PC-3 (cell line): ENCODE measurements around the gene PEX14. TPM values are rescaled to one million over a fixed set of nuclear protein-coding genes. Genes with fewer than 3 reads are reported as not detected.

Source experiments
- ATAC-seq: fragments of 200-7000 bp; cut with Tn5 transposase; 2 replicates; pipeline ENCODE4 v1.9.1; 2020; ENCODE audit warnings: mild to moderate bottlenecking, moderate library complexity
- BruUV-seq: library from RNA; stranded (reverse); fragments of 400-500 nt; replicated peaks from 2 replicates; lab custom pipeline; 2021; lab: Mats Ljungman, UMichigan
- CTCF ChIA-PET: fragments of 300-600 bp; sonication (Branson Sonifier 250); formaldehyde crosslinking; loops from one replicate; lab custom pipeline; 2022; ENCODE audit warnings: antibody characterized with exemption; lab: Charles Lee
- POLR2A ChIA-PET: fragments of 300-600 bp; sonication (Branson Sonifier 250); formaldehyde crosslinking; loops from one replicate; lab custom pipeline; 2022; ENCODE audit warnings: antibody characterized with exemption; ENCODE audit not compliant: unreplicated experiment; lab: Charles Lee
- DNase-seq: peaks from one replicate; pipeline ENCODE4 v3.0.0-alpha.2; 2015
- H2AFZ ChIP-seq: fragments of 300-600 bp; sonication (generic); 2 replicates; pipeline ENCODE4 v1.6.0; 2016; ENCODE audit warnings: antibody characterized with exemption, low read length
- H3F3A ChIP-seq: fragments of 300-600 bp; sonication (generic); one replicate; pipeline ENCODE4 v1.6.0; 2017; ENCODE audit warnings: antibody characterized with exemption, low read length, control low read depth, mild to moderate bottlenecking; ENCODE audit not compliant: unreplicated experiment
- H3K27ac ChIP-seq: fragments of 300-600 bp; sonication (generic); 2 replicates; pipeline ENCODE4 v1.5.1; 2016; ENCODE audit warnings: mild to moderate bottlenecking, low read length
- H3K27me3 ChIP-seq: fragments of 300-600 bp; sonication (generic); 2 replicates; pipeline ENCODE4 v1.6.1; 2016; ENCODE audit warnings: low read length, mixed read lengths
- H3K36me3 ChIP-seq: fragments of 300-600 bp; sonication (generic); 2 replicates; pipeline ENCODE4 v1.6.1; 2016; ENCODE audit warnings: low read depth, mixed run types, low read length, mixed read lengths
- H3K4me1 ChIP-seq: fragments of 300-600 bp; sonication (generic); 2 replicates; pipeline ENCODE4 v1.5.1; 2016; ENCODE audit warnings: low read length; ENCODE audit not compliant: insufficient read depth
- H3K4me2 ChIP-seq: fragments of 300-600 bp; sonication (generic); 2 replicates; pipeline ENCODE4 v1.6.0; 2016; ENCODE audit warnings: low read length
- H3K4me3 ChIP-seq: fragments of 300-600 bp; sonication (generic); 2 replicates; pipeline ENCODE4 v1.5.1; 2016; ENCODE audit warnings: mild to moderate bottlenecking, low read length, mixed read lengths
- H3K79me2 ChIP-seq: fragments of 300-600 bp; sonication (generic); 2 replicates; pipeline ENCODE4 v1.6.1; 2017; ENCODE audit warnings: low read length, mixed read lengths
- H3K9ac ChIP-seq: fragments of 300-600 bp; sonication (generic); 2 replicates; pipeline ENCODE4 v1.6.0; 2016; ENCODE audit warnings: mild to moderate bottlenecking, low read length
- H3K9me2 ChIP-seq: fragments of 300-600 bp; sonication (generic); replicated peaks from 2 replicates; pipeline ENCODE4 v1.6.1; 2016; ENCODE audit warnings: mixed run types, low read length, mixed read lengths
- H3K9me3 ChIP-seq: fragments of 300-600 bp; sonication (generic); 2 replicates; pipeline ENCODE4 v1.6.1; 2016; ENCODE audit warnings: low read length, mixed read lengths
- H4K20me1 ChIP-seq: fragments of 300-600 bp; sonication (generic); 2 replicates; pipeline ENCODE4 v1.6.1; 2016; ENCODE audit warnings: low read length, mixed read lengths
- CTCF ChIP-seq: fragments of 300-600 bp; sonication (generic); conservative IDR thresholded peaks from 2 replicates; pipeline ENCODE4 v1.5.1; 2017; ENCODE audit warnings: antibody characterized with exemption, low read depth, mild to moderate bottlenecking, low read length
- EZH2 ChIP-seq: fragments of 300-600 bp; sonication (generic); IDR thresholded peaks from one replicate; pipeline ENCODE4 v1.6.1; 2017; ENCODE audit warnings: antibody characterized with exemption, mild to moderate bottlenecking, low read length; ENCODE audit not compliant: unreplicated experiment
- EZH2phosphoT487 ChIP-seq: fragments of 300-600 bp; sonication (generic); IDR thresholded peaks from 2 replicates; pipeline ENCODE4 v1.6.1; 2018; ENCODE audit warnings: mild to moderate bottlenecking, antibody characterized with exemption, low read length, borderline replicate concordance
- intact Hi-C: fragments of 100-400 bp; cut with micrococcal nuclease; formaldehyde crosslinking; loops from 2 replicates; pipeline ENCODE4 v1.9.0; 2023
- total RNA-seq: library from RNA; depleted of rRNA; stranded (reverse); fragments of >200 nt; gene quantifications from 2 replicates; pipeline ENCODE4 v1.2.3, GENCODE V29; 2014

The PEX14 gene
- total RNA-seq, 1 experiment from 2014 or later: 24.9 TPM

GRCh38 chr1:10564063-10564462 lies 89.3 kb downstream of the PEX14 start:
- Histone ChIP-seq H3F3A (no peaks in the 10 kb centered on the region), H3K9ac (no peak overlapping the region), H3K4me2 (no peak overlapping the region), H3K27me3 (no peaks in the 10 kb centered on the region), H3K36me3 (no peaks in the 10 kb centered on the region), H3K79me2 (0 out of 2 replicates have a peak, but pooled peaks cover 3% of the 10 kb centered on the region), H4K20me1 (no peaks in the 10 kb centered on the region), H3K4me3 (no peak overlapping the region), H3K27ac (no peak overlapping the region), H3K9me2 (no peaks in the 10 kb centered on the region), H3K4me1 (no peaks in the 10 kb centered on the region), H2AFZ (no peak overlapping the region), H3K9me3 (no peaks in the 10 kb centered on the region)
- no peak for TF ChIP-seq CTCF
- no peak for TF ChIP-seq EZH2
- TF ChIP-seq EZH2phosphoT487: no peak
- BruUV-seq: no TSS peak
- intact Hi-C loops: no loop called here
- ChIA-PET CTCF (no interaction called here), POLR2A (no interaction called here)
- DNase-seq (no peak), ATAC-seq (no peak)

GRCh38 chr1:10569531-10569930 lies 94.8 kb downstream of the PEX14 start:
- H2AFZ ChIP-seq: no peak overlapping the region
- no peak for TF ChIP-seq EZH2
- no peak for TF ChIP-seq CTCF
- TF ChIP-seq EZH2phosphoT487: no peak
- no peak overlapping the region for H3K9ac ChIP-seq
- no peaks in the 10 kb centered on the region for H4K20me1 ChIP-seq
- H3K4me3 ChIP-seq: no peak overlapping the region
- no peaks in the 10 kb centered on the region for H3K27me3 ChIP-seq
- ChIA-PET POLR2A (no interaction called here), CTCF (no interaction called here)
- H3F3A ChIP-seq: no peaks in the 10 kb centered on the region
- BruUV-seq: no TSS peak
- H3K4me2 ChIP-seq: no peak overlapping the region
- ATAC-seq (no peak), DNase-seq (no peak)
- no peaks in the 10 kb centered on the region for H3K9me2 ChIP-seq
- no peaks in the 10 kb centered on the region for H3K36me3 ChIP-seq
- no peak overlapping the region for H3K27ac ChIP-seq
- intact Hi-C loops: no loop called here
- no peaks in the 10 kb centered on the region for H3K4me1 ChIP-seq
- no peaks in the 10 kb centered on the region for H3K9me3 ChIP-seq
- 0 out of 2 replicates have a peak, but pooled peaks cover 3% of the 10 kb centered on the region for H3K79me2 ChIP-seq

GRCh38 chr1:10575616-10576015 lies 100.9 kb downstream of the PEX14 start:
- no peaks in the 10 kb centered on the region for H3K9me3 ChIP-seq
- H3K27me3 ChIP-seq: no peaks in the 10 kb centered on the region
- H3K9me2 ChIP-seq: no peaks in the 10 kb centered on the region
- POLR2A ChIA-PET: no interaction called here
- H4K20me1 ChIP-seq: no peaks in the 10 kb centered on the region
- H3K27ac ChIP-seq: peak overlapping the region; percentile 48
- no peaks in the 10 kb centered on the region for H3K79me2 ChIP-seq
- peak overlapping the region; percentile 14; the same call in 1 of the 2 replicates for H3K9ac ChIP-seq
- peaks cover 9% of the 10 kb centered on the region for H3K4me1 ChIP-seq
- 0 out of 2 replicates have a peak overlapping the region, but pooled peaks have one; percentile 19 for H3K4me2 ChIP-seq
- H3K4me3 ChIP-seq: no peak overlapping the region
- DNase-seq: peak; percentile 73
- no peaks in the 10 kb centered on the region for H3F3A ChIP-seq
- peak overlapping the region; percentile 66 for H2AFZ ChIP-seq
- peaks cover 7% of the 10 kb centered on the region; the same call in 1 of the 2 replicates for H3K36me3 ChIP-seq
- ATAC-seq: peak; percentile 98
- no TSS peak for BruUV-seq
- no peak for TF ChIP-seq CTCF
- no peak for TF ChIP-seq EZH2
- no peak for TF ChIP-seq EZH2phosphoT487
- intact Hi-C loops: no loop called here
- CTCF ChIA-PET: no interaction called here
